ENCODE results near the gene C12orf57.

The C12orf57 gene

GRCh38 chr12:6917491-6918231 lies 26.2 kb upstream of the C12orf57 start:
- DNase-seq (ENCODE audit: low read depth in 2 of 2): no peak

DNA sequence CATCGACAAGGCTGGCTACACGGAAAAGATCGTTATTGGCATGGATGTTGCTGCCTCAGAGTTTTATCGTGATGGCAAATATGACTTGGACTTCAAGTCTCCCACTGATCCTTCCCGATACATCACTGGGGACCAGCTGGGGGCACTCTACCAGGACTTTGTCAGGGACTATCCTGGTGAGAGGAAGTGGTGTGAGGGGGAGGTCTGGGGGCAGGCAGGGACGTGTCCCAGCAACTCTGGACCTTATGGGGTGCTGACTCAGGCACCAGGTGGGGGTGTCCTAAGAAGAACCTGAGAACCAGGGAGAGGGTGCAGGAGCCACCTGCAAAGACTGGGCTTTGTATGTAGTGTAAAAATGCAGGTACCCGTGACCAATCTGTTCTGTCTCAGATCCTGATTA lies 24.2 kb upstream of the C12orf57 start:
- DNase-seq (ENCODE audit: low read depth in 2 of 2): no peak

DNA sequence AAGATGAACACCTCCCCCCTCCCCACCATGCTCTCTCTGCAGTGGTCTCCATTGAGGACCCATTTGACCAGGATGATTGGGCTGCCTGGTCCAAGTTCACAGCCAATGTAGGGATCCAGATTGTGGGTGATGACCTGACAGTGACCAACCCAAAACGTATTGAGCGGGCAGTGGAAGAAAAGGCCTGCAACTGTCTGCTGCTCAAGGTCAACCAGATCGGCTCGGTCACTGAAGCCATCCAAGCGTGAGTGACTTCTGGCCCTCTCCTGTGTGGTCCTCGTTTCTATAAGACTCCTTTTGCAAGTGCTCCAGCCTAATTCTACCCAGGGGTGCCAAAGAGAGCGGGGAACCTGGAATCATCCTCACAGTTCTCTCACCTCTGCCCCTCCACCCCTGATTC lies 22.3 kb upstream of the C12orf57 start:
- DNase-seq (ENCODE audit: low read depth in 2 of 2): no peak

DNA sequence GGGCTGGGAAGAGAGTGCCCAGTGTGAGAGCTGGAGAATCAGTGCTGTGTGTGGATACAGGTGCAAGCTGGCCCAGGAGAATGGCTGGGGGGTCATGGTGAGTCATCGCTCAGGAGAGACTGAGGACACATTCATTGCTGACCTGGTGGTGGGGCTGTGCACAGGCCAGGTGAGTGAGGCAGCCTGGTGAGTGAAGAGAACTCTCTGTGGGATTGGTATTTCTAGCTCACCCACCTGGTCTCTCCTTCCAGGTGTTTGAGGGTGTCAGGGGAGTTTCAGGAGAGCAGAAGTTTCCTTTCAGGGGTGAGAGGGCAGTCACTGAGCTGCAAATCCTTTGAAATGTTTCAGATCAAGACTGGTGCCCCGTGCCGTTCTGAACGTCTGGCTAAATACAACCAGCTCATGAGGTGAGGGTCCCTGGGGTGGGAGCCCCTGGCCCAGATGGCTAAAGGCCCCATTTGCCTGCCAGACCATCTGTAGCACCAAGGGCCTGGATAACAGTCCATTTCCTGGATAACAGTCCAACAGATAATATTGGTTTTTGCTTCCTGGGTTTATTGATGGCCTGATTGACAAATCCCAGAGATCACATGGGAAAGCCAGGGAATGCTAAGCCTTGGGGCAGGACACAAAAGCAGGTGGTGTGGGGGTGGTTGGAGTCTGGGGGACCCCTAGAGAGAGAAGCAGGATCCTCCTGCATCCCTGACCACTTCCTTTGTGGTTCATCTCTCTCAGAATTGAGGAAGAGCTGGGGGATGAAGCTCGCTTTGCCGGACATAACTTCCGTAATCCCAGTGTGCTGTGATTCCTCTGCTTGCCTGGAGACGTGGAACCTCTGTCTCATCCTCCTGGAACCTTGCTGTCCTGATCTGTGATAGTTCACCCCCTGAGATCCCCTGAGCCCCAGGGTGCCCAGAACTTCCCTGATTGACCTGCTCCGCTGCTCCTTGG lies 21.6 kb upstream of the C12orf57 start:
- DNase-seq (ENCODE audit: low read depth in 2 of 2): no peak

DNA sequence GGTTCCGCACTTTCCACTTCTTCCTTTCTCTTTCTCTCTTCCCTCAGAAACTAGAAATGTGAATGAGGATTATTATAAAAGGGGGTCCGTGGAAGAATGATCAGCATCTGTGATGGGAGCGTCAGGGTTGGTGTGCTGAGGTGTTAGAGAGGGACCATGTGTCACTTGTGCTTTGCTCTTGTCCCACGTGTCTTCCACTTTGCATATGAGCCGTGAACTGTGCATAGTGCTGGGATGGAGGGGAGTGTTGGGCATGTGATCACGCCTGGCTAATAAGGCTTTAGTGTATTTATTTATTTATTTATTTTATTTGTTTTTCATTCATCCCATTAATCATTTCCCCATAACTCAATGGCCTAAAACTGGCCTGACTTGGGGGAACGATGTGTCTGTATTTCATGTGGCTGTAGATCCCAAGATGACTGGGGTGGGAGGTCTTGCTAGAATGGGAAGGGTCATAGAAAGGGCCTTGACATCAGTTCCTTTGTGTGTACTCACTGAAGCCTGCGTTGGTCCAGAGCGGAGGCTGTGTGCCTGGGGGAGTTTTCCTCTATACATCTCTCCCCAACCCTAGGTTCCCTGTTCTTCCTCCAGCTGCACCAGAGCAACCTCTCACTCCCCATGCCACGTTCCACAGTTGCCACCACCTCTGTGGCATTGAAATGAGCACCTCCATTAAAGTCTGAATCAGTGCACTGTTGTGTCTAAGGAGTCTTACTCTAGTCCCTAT lies 20.7 kb upstream of the C12orf57 start:
- no peak for DNase-seq (ENCODE audit: low read depth in 2 of 2)

DNA sequence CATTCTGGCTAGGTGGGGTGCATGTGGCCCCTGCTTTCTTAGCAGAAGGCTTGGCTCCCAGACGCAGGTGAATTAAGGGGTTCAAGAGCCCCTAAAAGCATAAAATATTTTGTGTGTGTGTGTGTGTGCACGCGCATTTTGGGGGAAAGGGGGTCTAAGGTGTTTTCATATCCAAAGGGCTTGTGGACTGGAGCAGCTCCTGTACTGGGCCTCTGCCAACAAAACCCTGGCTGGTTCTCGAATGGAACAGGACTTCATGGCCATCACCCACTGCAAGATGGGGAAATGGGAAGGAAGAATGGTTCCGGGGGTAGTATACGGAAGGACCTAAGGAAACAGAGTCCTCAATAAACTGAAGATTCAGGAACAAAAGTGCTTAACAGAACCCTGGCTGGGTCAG lies 20.0 kb upstream of the C12orf57 start:
- no peak for DNase-seq (ENCODE audit: low read depth in 2 of 2)

DNA sequence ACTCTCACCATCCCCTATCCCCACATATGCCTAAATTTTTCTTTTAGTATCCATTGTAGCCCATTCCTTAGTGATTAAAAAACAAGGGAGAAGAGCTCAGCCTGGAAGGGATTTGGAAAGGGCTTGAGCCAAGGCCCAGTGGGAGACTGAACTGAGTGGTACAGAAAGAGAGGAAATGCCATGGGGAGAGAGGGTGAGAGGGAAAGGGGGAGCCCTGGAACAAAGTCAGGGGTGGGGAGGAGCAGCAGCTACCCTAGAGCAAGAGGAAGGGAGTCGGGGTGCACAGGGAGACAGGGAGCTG lies 18.6 kb upstream of the C12orf57 start:
- no peak for DNase-seq (ENCODE audit: low read depth in 2 of 2)

DNA sequence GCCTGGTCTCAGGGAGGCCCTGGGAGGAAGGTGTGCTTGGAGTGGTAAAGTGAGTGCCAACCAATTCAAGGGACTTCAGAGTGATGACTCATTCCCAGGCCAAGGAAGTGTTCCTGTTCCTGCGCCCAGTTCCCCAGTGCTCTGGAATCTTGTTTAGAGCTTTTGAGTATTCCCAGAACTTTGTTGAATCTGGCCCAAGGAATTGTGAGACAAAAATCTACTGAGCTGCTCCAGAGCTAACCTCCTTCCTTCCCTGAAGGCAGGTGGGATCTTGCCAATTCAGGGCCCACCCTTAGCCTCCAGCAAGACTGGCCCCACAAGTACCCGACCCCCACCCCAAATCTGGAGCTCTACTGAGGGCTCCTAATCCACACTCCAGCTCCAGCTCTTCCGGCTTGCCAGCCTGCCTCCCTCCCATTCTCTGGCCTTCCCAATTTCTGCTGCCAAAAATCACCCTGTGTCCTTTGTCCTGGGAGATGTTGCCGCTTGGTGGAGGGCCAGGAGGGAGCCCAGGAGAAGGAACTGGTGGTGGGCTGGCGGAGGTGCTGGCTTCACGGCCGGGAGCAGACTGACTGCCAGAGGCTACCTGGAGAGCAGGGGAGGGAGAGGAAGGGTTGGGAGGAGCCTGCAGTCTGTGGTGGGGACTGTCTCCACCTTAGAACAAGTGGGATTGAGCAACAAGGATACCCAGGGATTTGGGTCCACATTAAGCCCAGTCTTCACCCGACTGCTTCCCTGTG lies 18.1 kb upstream of the C12orf57 start:
- no peak for DNase-seq (ENCODE audit: low read depth in 2 of 2)

DNA sequence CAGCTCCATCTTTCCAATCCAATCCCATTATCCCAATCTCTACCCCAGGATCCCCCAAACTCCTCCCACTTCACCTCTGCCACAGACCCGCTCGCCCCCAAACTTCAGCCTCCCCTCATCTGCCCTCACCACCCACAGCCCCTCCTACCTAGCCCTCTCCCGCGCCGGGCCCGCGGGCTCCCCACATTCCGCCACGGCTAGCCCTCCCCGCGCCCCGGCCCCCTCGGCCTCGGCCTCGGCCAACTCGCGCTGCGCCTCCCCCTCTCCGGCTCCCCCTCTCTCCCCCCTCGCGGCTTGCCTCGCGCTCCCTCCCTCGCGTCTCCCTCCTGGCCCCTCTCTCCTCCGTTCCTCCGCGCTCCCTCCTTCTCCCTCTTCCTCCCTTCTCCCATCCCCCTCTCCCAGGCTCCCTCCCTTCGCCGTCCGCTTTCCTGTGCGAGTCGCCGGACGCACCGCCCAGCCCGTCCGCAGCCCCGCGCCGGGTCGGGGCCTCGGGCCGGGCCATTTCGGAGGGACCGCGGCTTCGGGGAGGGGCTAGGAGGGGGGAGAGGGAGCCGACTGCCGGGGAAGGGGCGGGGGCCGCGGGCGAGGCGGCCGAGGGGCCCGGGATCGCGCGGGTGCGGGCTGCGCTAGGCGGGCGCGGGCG lies 16.3 kb upstream of the C12orf57 start, which contains the start of gene ATN1:
TSS of gene ATN1 (plus strand) at position 581 of the 643 bp plus-strand sequence. CDS start 6,043 bp downstream, outside the sequence.
- DNase-seq (ENCODE audit: low read depth in 2 of 2): no peak

DNA sequence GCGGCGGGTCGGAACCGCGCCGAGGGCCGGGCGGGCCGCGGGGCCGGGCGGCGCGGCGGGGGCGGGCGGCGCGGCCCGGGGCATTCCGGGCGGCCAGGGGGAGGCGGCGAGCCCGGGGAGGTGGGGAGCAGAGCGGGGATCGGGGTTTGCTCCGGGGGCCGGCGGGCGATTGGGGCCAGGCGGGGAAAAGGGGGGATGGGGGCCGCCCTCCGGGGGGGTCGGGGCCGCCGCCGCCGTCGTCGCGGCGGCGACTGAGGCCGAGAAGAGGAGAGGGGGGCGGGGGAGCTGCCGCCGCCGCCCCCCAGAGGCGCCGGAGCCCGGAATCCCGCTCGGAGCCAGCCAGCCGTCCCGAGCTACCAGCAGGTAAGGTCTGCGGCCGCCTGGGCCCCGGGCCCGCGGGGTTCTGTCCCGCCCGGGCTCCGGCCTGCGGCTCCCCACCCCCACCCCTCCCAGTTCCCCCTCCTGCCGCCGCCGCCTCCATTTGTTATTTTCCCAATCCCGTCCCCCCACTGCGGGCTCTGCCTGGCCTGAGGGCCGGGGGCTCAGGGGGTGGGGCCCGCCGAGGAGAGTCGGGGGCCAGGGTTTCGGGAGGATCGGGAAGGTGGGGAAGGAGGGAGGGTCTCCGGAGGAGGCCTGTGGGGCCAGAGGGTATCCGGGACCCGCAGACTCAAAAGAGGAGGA lies 15.7 kb upstream of the C12orf57 start:
- DNase-seq (ENCODE audit: low read depth in 2 of 2): no peak

DNA sequence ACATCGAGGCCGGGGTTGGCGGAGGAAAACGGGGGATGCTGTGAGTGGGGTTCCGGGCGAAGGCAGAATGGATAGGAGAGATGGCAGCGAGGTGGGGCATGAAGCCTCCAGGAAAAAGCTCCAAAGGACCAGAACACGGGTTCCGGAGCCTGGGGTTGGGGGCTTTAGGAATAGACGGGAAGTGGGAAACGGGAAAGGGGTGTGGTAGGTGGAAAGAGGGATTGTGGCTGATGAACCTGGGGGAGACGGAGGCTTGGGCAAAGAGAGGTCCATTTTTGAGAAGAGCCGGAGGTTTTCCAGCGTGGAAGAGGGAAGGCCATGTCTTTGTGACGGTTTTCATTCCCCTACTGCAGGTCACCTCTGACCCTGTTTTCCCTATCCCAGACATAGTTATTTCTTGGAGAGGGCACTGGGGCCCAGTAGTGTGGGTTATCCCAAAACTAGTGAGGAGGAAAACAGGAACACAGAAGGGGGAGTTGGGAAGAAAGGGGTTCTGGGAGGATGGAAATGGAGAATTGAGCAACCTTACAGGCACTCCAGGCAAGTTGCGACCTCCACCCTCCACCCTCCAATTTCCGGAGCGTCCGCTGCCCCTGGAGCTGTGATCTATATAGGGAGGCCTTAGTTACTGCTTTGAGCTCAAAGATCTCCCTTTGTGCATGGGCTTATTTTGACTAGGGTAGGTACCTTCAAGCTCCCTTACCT lies 15.0 kb upstream of the C12orf57 start:
- no peak for DNase-seq (ENCODE audit: low read depth in 2 of 2)

DNA sequence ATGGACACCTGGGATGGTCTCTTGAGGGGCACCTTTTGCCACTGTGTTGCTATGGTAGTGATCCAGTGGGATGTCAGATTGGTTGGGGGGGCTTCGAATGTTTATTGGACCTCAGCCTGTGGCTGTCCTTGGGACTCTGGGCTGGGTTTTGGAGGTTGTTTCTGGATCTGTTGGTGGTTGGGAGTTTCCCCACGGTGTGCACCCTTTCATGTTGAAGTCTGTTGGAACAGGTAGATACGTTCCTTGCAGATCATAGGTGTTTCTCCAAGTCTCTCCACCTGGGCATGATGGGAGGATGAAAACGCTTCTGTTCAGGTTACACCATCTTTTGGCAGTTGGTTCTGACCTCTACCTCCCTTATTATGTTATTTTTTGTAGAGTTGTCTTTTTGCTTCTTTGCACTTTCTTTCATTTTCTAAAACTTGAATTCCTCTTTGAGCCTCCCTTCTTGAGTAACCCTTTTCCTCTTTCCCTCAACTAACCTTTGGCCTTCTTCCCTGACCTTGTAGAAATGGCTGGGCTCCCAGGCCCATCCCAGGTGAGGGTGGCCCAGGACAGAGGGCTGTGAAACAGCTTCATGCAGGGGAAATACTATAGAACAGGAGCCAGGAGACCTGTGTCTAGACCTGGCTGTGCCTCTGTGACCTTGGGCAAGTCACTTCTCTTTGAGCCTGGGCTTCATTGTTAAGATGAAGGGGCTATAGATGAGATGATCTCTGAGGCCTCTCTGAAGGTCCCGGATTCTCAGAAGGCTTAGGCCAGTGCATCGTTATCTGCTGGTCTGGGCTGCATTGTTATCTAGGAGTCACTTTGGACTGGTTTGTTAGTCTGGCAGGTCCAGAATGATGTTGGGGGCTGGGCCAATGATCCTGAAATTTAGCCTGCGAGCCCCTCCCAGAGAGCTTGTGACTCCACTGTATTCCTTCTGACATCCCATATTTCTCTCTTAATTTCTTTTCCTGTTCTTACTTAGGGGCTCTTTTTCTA lies 14.1 kb upstream of the C12orf57 start:
- no peak for DNase-seq (ENCODE audit: low read depth in 2 of 2)

DNA sequence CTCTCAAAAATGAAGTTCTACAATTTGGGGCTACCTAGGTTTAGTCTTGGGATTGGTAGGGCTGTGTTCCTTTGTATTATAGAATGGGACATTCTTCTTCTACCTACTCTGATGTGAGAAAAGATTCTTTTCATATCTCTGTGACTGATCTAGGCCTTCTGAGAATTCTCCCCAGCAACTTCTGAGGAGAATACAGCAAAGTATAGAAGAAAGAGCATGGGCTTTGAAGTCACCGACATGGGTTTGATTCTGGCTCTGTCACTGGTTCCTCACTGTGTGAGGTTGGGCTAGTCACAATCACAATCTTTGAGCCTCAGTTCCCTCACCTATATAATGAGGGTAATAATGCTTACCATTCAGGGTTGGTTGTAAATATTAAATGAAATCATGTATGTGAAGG lies 11.1 kb upstream of the C12orf57 start:
- DNase-seq (ENCODE audit: low read depth in 2 of 2): no peak

DNA sequence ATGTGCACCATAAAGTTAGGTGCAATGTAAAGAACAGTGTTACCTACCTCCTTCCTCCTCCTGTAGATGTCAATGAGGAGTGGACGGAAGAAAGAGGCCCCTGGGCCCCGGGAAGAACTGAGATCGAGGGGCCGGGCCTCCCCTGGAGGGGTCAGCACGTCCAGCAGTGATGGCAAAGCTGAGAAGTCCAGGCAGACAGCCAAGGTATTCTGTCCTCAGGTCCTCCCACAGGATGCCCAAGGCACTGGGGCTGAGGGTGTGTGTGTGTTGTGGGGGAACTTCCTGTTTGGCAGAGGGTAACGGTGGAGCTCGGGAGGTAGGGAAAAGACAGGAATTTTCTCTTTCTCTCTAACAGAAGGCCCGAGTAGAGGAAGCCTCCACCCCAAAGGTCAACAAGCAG lies 9.7 kb upstream of the C12orf57 start:
- no peak for DNase-seq (ENCODE audit: low read depth in 2 of 2)

- DNase-seq (ENCODE audit: low read depth in 2 of 2): no peak
Observed at GRCh38 chr12:6935371-6936193, 8.2 kb upstream of the C12orf57 start.

- DNase-seq (ENCODE audit: low read depth in 2 of 2): no peak
Observed at GRCh38 chr12:6936194-6936635, 7.6 kb upstream of the C12orf57 start.

GRCh38 chr12:6936636-6937480 lies 7.0 kb upstream of the C12orf57 start:
- no peak for DNase-seq (ENCODE audit: low read depth in 2 of 2)
